Inferior parietal cortex (tissue), 1 donor: ENCODE results near the gene COTL1.
A peak's percentile ranks its signal among the peaks of the same experiment; 100 is the strongest.

ENCODE experiments used
- DNase-seq: peaks from one replicate; pipeline ENCODE4 v3.0.0-alpha.2; 2016; ENCODE audit errors: extremely low spot score

COTL1 gene

GRCh38 chr16:84596801-84597527 lies 20.9 kb downstream of the COTL1 start:
- DNase-seq: no peak

GRCh38 chr16:84596161-84596560 lies 21.7 kb downstream of the COTL1 start:
- no peak for DNase-seq

- no peak for DNase-seq
Observed at GRCh38 chr16:84595052-84595481, 22.8 kb downstream of the COTL1 start.

- DNase-seq: no peak
Observed at GRCh38 chr16:84594725-84595038, 23.2 kb downstream of the COTL1 start.

GRCh38 chr16:84593825-84594724 lies 23.8 kb downstream of the COTL1 start:
- DNase-seq: peak; percentile 42

GRCh38 chr16:84592718-84593117 lies 25.2 kb downstream of the COTL1 start:
- DNase-seq: no peak

- no peak for DNase-seq
Observed at GRCh38 chr16:84589975-84590719, 27.7 kb downstream of the COTL1 start.

GRCh38 chr16:84588991-84589390 lies 28.9 kb downstream of the COTL1 start:
- no peak for DNase-seq

- peak; percentile 77 for DNase-seq
Observed at GRCh38 chr16:84585886-84586285, 32.0 kb downstream of the COTL1 start.

- DNase-seq: no peak
Observed at GRCh38 chr16:84585467-84585866, 32.4 kb downstream of the COTL1 start.

GRCh38 chr16:84584678-84585077 lies 33.2 kb downstream of the COTL1 start:
- no peak for DNase-seq

- DNase-seq: peak; percentile 30
Observed at GRCh38 chr16:84583995-84584394, 33.9 kb downstream of the COTL1 start.

- DNase-seq: no peak
Observed at GRCh38 chr16:84582958-84583516, 34.8 kb downstream of the COTL1 start.

GRCh38 chr16:84581158-84581557 lies 36.7 kb downstream of the COTL1 start:
- DNase-seq: no peak

- no peak for DNase-seq
Observed at GRCh38 chr16:84579936-84580335, 37.9 kb downstream of the COTL1 start.

GRCh38 chr16:84578538-84579126 lies 39.2 kb downstream of the COTL1 start:
- no peak for DNase-seq

- DNase-seq: no peak
Observed at GRCh38 chr16:84577034-84577803, 40.7 kb downstream of the COTL1 start.

- no peak for DNase-seq
Observed at GRCh38 chr16:84575914-84576313, 42.0 kb downstream of the COTL1 start.

- DNase-seq: peak; percentile 37
Observed at GRCh38 chr16:84574191-84574590, 43.7 kb downstream of the COTL1 start.

- no peak for DNase-seq
Observed at GRCh38 chr16:84572096-84572495, 45.8 kb downstream of the COTL1 start.

GRCh38 chr16:84571506-84571905 lies 46.4 kb downstream of the COTL1 start:
- DNase-seq: no peak
